SK-N-SH treated with all-trans-retinoic acid at 6 μM for 48 hours (cell line): ENCODE data around the gene VAC14.

Source experiments
- TCF4 ChIP-seq: fragments of 250-450 bp; sonication (Bioruptor Pico); IDR thresholded peaks from 2 replicates; pipeline ENCODE4 v1.8.0; 2021; ENCODE audit warnings: mild to moderate bottlenecking, moderate library complexity, borderline replicate concordance
- TOX ChIP-seq: fragments of 250-450 bp; sonication (Bioruptor Pico); IDR thresholded peaks from 2 replicates; pipeline ENCODE4 v1.8.0; 2021; ENCODE audit warnings: mild to moderate bottlenecking, moderate library complexity, borderline replicate concordance
- TF ChIP-seq, protein P1 (sequence below): fragments of 250-450 bp; sonication (Bioruptor Pico); IDR thresholded peaks from 2 replicates; pipeline ENCODE4 v1.8.0; 2020; ENCODE audit warnings: mild to moderate bottlenecking, moderate library complexity, borderline replicate concordance
- TF ChIP-seq, protein P2 (sequence below): fragments of 250-450 bp; sonication (Bioruptor Pico); IDR thresholded peaks from 2 replicates; pipeline ENCODE4 v1.5.0; 2020; ENCODE audit warnings: mild to moderate bottlenecking, moderate library complexity

DNA sequence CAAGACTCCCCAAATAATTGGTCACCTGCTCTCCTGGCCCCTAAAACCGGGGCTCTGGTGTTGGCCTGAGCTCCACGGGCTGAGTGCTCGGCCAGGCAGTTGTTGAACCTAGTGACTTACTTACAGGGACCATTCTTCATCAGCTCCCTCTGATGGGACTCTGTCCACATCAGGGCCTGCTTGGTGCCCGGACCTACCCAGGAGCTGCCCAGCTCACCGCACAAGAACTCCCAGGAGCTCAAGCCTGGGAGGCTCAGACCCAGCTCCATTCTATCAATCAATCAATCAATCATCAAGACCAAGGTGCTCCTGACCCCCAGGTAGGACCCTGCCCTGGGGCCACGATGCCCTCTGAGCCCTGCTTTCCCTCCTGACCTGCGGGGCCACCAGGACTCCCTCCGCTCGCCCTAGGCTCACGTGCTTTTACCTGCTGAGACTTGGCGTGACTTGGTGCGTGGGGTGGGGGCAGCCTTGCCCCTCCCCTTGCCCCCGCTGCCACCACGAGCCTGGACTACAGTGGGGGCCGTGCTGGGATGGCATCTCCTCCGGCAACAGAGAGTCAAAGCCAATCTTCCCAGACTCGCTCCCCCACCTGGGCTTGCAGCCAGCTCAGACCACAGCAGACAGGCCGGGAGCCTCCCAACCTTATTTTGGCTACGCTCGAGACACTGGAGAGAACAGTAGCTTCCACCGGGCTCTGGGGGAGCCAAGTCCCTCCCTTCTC is 138.9 kb downstream of the VAC14 start:
- TF ChIP-seq, protein P1, sequence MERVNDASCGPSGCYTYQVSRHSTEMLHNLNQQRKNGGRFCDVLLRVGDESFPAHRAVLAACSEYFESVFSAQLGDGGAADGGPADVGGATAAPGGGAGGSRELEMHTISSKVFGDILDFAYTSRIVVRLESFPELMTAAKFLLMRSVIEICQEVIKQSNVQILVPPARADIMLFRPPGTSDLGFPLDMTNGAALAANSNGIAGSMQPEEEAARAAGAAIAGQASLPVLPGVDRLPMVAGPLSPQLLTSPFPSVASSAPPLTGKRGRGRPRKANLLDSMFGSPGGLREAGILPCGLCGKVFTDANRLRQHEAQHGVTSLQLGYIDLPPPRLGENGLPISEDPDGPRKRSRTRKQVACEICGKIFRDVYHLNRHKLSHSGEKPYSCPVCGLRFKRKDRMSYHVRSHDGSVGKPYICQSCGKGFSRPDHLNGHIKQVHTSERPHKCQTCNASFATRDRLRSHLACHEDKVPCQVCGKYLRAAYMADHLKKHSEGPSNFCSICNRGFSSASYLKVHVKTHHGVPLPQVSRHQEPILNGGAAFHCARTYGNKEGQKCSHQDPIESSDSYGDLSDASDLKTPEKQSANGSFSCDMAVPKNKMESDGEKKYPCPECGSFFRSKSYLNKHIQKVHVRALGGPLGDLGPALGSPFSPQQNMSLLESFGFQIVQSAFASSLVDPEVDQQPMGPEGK = no peak
- no peak for TF ChIP-seq TCF4 (CRISPR knock-in tag)
- TF ChIP-seq, protein P2, sequence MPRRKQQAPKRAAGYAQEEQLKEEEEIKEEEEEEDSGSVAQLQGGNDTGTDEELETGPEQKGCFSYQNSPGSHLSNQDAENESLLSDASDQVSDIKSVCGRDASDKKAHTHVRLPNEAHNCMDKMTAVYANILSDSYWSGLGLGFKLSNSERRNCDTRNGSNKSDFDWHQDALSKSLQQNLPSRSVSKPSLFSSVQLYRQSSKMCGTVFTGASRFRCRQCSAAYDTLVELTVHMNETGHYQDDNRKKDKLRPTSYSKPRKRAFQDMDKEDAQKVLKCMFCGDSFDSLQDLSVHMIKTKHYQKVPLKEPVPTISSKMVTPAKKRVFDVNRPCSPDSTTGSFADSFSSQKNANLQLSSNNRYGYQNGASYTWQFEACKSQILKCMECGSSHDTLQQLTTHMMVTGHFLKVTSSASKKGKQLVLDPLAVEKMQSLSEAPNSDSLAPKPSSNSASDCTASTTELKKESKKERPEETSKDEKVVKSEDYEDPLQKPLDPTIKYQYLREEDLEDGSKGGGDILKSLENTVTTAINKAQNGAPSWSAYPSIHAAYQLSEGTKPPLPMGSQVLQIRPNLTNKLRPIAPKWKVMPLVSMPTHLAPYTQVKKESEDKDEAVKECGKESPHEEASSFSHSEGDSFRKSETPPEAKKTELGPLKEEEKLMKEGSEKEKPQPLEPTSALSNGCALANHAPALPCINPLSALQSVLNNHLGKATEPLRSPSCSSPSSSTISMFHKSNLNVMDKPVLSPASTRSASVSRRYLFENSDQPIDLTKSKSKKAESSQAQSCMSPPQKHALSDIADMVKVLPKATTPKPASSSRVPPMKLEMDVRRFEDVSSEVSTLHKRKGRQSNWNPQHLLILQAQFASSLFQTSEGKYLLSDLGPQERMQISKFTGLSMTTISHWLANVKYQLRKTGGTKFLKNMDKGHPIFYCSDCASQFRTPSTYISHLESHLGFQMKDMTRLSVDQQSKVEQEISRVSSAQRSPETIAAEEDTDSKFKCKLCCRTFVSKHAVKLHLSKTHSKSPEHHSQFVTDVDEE = no peak
- no peak for TF ChIP-seq TOX (CRISPR knock-in tag)
